Right lung (tissue), 5 donors: ENCODE measurements around the gene PPARGC1A. TPM values are rescaled to one million over a fixed set of nuclear protein-coding genes. Genes with fewer than 3 reads are reported as not detected.

Experiments
- DNase-seq, 2 donors: peaks; one replicate each; pipeline ENCODE4 v3.0.0-alpha.2; 2013
- polyA plus RNA-seq, 5 donors: library from polyadenylated mRNA; unstranded; fragments of 120-200 nt; gene quantifications; one replicate each; pipeline versions ENCODE4 v1.2.1 to v1.2.3, GENCODE V29; 2013; ENCODE audit warnings: inconsistent platforms in 1 of 5, low replicate concordance in 1 of 5; ENCODE audit not compliant: insufficient read length in 5 of 5, insufficient read depth in 1 of 5

PPARGC1A gene
- polyA plus RNA-seq, 5 donors, result 3.7 to 7.5 (median 4.9) TPM

DNA sequence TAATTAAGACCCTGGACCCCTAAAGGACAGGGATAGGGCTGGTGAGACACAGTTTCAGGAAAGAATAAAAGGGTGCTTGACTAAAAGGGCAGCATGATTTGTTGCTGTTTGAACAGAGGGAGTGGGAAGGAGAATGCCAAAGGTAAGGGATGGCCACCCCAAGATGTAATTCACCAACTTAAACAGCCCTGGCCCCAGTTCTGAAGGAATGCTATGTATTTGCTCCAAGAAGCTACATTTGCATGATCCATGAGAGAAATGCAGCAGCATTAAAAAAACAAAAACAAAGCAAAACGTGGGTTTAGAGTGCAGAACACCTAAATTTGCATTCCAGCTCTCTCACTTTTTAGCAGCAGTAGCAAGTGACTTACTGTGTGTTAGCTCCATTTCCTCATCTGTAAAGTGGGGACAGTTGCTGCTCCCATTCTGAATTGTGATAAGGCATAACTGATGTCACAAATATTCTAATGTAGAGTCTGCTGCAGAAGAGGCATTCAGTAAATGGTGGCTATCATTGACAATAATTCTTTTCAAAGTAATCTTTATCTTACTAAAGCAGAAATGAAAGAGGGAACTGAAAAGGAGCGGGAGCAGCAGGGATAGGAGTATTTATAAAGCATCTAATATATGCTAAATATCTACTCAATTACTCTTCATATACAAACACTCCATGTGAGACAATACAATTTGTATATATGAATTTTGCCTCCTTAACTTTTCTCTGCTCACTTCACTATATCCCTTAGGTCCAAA, 115.8 kb downstream of the PPARGC1A start:
- DNase-seq, result no peak

- no peak for DNase-seq
Observed at GRCh38 chr4:23770011-23770410, 119.8 kb downstream of the PPARGC1A start.

- DNase-seq, result peak; percentile 4 to 22
Observed at GRCh38 chr4:23769406-23769805, 120.4 kb downstream of the PPARGC1A start.

DNA sequence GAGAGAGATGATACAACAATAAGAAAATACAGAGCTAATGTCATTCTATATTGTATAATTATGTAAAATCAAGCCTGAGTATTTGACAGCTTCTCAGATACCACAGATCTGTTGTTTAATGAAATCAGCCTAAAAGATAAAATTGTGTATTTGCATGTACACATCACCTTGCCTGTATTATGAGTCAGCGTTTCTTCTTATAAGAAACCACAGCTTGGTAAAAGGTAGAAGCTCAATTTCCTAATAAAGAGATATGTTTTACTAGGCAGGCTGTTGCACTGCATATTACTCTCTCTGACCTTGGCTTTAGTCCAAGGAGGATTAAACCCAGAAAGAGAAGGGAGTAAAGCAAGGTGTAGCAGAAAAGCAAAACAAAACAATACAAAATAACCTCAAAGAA, 121.3 kb downstream of the PPARGC1A start:
- DNase-seq, result no peak

GRCh38 chr4:23766344-23766743, 123.5 kb downstream of the PPARGC1A start:
- no peak for DNase-seq

DNA sequence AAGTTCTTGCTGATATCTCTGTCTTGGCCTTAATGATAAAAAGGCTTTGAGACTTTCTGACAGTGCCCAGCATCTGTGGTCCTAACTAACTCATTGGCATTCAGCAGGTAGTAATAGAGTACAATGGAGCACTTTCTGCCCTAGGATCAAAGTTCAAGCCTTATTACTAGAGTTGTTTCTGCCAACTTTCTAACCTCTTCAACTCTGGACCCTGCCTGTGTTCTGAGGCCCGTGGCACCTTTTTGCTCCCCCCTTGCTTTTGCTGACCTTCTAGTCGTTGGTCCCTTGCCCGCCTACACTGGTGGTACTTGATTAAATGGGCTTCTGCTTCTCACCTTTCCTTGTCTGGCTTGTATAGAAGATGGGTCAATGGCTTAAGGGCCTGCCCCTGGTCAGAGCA, 126.3 kb downstream of the PPARGC1A start:
- DNase-seq, result no peak

- DNase-seq, result no peak
Observed at GRCh38 chr4:23762551-23762950, 127.3 kb downstream of the PPARGC1A start.

GRCh38 chr4:23759066-23759465, 130.8 kb downstream of the PPARGC1A start:
- DNase-seq, result no peak

GRCh38 chr4:23754688-23755087, 135.2 kb downstream of the PPARGC1A start:
- no peak for DNase-seq

DNA sequence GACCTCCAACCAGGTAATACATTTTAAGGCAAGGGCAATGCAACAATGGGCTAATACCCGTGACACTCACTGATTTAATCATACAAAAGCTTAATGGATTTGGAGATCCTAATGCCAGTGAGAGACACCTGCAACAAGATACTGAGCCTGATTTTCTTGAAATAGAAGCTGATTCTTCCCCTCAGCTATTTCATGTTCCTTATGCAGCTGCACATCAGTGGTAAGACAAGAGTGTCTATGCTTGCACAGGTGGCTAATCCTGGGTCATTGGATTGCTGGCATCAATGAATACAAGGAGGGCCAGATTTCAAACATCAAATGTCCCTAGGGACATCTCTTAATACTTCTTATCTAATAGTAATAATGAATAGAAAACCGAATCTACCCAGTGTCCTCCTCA, 139.7 kb downstream of the PPARGC1A start:
- DNase-seq, result no peak

GRCh38 chr4:23747281-23747735, 142.5 kb downstream of the PPARGC1A start:
- DNase-seq, result no peak

- DNase-seq, result no peak
Observed at GRCh38 chr4:23746672-23747071, 143.2 kb downstream of the PPARGC1A start.

DNA sequence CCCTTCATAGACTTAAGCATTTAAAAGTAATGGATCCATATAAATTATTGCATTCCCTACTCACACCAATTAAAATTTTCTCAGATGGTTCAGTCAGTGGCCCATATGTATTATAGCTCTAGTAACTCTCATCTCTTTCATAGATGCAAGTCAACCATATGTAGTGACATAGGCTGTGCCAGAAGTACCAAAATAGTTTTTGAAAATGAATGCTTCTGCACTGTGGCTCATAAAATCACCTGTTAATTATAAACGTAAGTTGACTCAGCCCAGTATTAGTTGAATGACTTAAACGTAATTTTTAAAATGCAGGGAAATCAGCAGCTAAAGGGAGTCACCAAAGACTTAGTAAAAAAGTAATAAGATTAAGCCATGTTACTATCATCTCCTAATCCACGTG, 143.8 kb downstream of the PPARGC1A start:
- no peak for DNase-seq

- DNase-seq, result no peak
Observed at GRCh38 chr4:23745377-23745776, 144.5 kb downstream of the PPARGC1A start.
